ENCODE measurements around the gene TMEM229B.

- no peak for TF ChIP-seq RFX5 (IDR thresholded peaks at IDR 0.05)
- no peak for TF ChIP-seq CTCF (IDR thresholded peaks at IDR 0.05)
- no peak for TF ChIP-seq MAX (IDR thresholded peaks at IDR 0.05)
These were observed 14.2 kb downstream of the TMEM229B start for GRCh38 chr14:67474366-67474765.

All from A549 (cell line).